GM12878 (cell line): Measurements from ENCODE around the gene TEX2. TPM values are rescaled to one million over a fixed set of nuclear protein-coding genes. Genes with fewer than 3 reads are reported as not detected.

Experiments
- ATAC-seq: fragments of 200-7000 bp; cut with Tn5 transposase; 3 replicates; pipeline ENCODE4 v1.9.1; 2020; ENCODE audit warnings: mild to moderate bottlenecking, moderate library complexity
- BruUV-seq: library from RNA; stranded (reverse); fragments of 400-500 nt; replicated peaks from 2 replicates; lab custom pipeline; 2021; lab: Mats Ljungman, UMichigan
- CTCF ChIA-PET: fragments of 300-600 bp; sonication (Branson Sonifier 250); formaldehyde crosslinking; extraction: SDS; loops from one replicate; lab custom pipeline; 2021; ENCODE audit warnings: inconsistent platforms; lab: Yijun Ruan, JAX
- POLR2A ChIA-PET: fragments of 350-600 bp; formaldehyde crosslinking; extraction: SDS; loops from one replicate; lab custom pipeline; 2021; ENCODE audit warnings: inconsistent platforms; lab: Charles Lee
- RAD21 ChIA-PET: fragments of 300-600 bp; sonication (Branson Sonifier 250); formaldehyde crosslinking; loops from one replicate; lab custom pipeline; 2023; ENCODE audit warnings: antibody characterized with exemption; ENCODE audit not compliant: unreplicated experiment; lab: Charles Lee
- SMC1A ChIA-PET: fragments of 300-600 bp; sonication (Branson Sonifier 250); formaldehyde crosslinking; loops from one replicate; lab custom pipeline; 2023; ENCODE audit not compliant: unreplicated experiment, uncharacterized antibody; lab: Charles Lee
- DNase-seq: peaks from one replicate; pipeline ENCODE4 v3.0.0-alpha.2; 2011; ENCODE audit warnings: low read depth, low spot score
- FAIRE-seq: peaks from 3 replicates; lab custom pipeline; 2011; peaks lifted over from hg19 to GRCh38; lab: Jason Lieb, UNC
- H2AFZ ChIP-seq: 2 replicates; pipeline ENCODE4 v1.6.0; 2011; ENCODE audit warnings: low read depth, low read length, control low read depth; ENCODE audit not compliant: control insufficient read depth
- H3K27ac ChIP-seq: 2 replicates; pipeline ENCODE4 v1.5.1; 2011; ENCODE audit warnings: control low read depth; ENCODE audit not compliant: control insufficient read depth, insufficient read depth
- H3K27me3 ChIP-seq, 2 experiments: replicated peaks in 1 of 2; 2 replicates each; pipeline versions ENCODE4 v1.6.0 to v1.6.1; 2011; ENCODE audit warnings: low read length in 1 of 2; ENCODE audit not compliant: control insufficient read depth in 2 of 2, insufficient read depth in 2 of 2
- H3K36me3 ChIP-seq, 2 experiments: 2 replicates each; pipeline ENCODE4 v1.5.1; 2011; ENCODE audit warnings: low read length in 1 of 2; ENCODE audit not compliant: control insufficient read depth in 2 of 2, insufficient read depth in 2 of 2
- H3K4me1 ChIP-seq: 2 replicates; pipeline ENCODE4 v1.6.1; 2011; ENCODE audit warnings: mild to moderate bottlenecking, low read length, moderate library complexity, mixed read lengths; ENCODE audit not compliant: control insufficient read depth, insufficient read depth
- H3K4me2 ChIP-seq: 2 replicates; pipeline ENCODE4 v1.6.0; 2011; ENCODE audit warnings: control low read depth; ENCODE audit not compliant: control insufficient read depth, insufficient read depth
- H3K4me3 ChIP-seq: fragments of 200-600 bp; sonication (generic); 2 replicates; pipeline ENCODE4 v1.5.1; 2016
- H3K79me2 ChIP-seq: 2 replicates; pipeline ENCODE4 v1.6.0; 2011; ENCODE audit warnings: low read length; ENCODE audit not compliant: control insufficient read depth, insufficient read depth
- H3K9ac ChIP-seq: 2 replicates; pipeline ENCODE4 v1.8.0; 2011; ENCODE audit warnings: low read length, control low read depth, mixed read lengths; ENCODE audit not compliant: control insufficient read depth, insufficient read depth
- H3K9me3 ChIP-seq: replicated peaks from 3 replicates; pipeline ENCODE4 v1.5.1; 2011; ENCODE audit warnings: mild to moderate bottlenecking, low read length; ENCODE audit not compliant: control insufficient read depth, insufficient read depth
- H4K20me1 ChIP-seq: 2 replicates; pipeline ENCODE4 v1.6.0; 2011; ENCODE audit not compliant: control insufficient read depth, insufficient read depth
- E4F1 ChIP-seq: fragments of 450-650 bp; IDR thresholded peaks from 2 replicates; pipeline ENCODE4 v1.6.1; 2018; ENCODE audit warnings: borderline replicate concordance, mild to moderate bottlenecking; ENCODE audit not compliant: partially characterized antibody
- EZH2 ChIP-seq: IDR thresholded peaks from 2 replicates; pipeline ENCODE4 v1.6.1; 2012; ENCODE audit warnings: low read depth, mild to moderate bottlenecking, control low read depth, inconsistent platforms, low read length, borderline replicate concordance; ENCODE audit not compliant: control insufficient read depth
- JUNB ChIP-seq: IDR thresholded peaks from 2 replicates; pipeline ENCODE4 v1.6.1; 2016; ENCODE audit warnings: antibody characterized with exemption, mild to moderate bottlenecking
- KDM1A ChIP-seq: fragments of 200-600 bp; sonication (generic); IDR thresholded peaks from 2 replicates; pipeline ENCODE4 v1.6.1; 2016; ENCODE audit warnings: borderline replicate concordance
- MEF2A ChIP-seq: IDR thresholded peaks from 2 replicates; pipeline ENCODE4 v1.6.1; 2011; ENCODE audit warnings: low read depth, mild to moderate bottlenecking, low read length, moderate library complexity; ENCODE audit not compliant: insufficient read depth
- PAX8 ChIP-seq: fragments of 450-650 bp; IDR thresholded peaks from 2 replicates; pipeline ENCODE4 v1.6.1; 2017; ENCODE audit warnings: mild to moderate bottlenecking, moderate library complexity
- RB1 ChIP-seq: fragments of 450-650 bp; formaldehyde crosslinking; IDR thresholded peaks from 2 replicates; pipeline ENCODE4 v1.6.1; 2017; ENCODE audit warnings: mild to moderate bottlenecking, borderline replicate concordance
- RCOR1 ChIP-seq: conservative IDR thresholded peaks from 2 replicates; pipeline ENCODE4 v1.6.1; 2012; ENCODE audit warnings: low read depth, low read length, improper control_type of control experiment
- RELA ChIP-seq: fragments of 450-650 bp; IDR thresholded peaks from 2 replicates; pipeline ENCODE4 v1.8.0; 2014; ENCODE audit warnings: borderline replicate concordance; ENCODE audit not compliant: partially characterized antibody
- SRF ChIP-seq, 2 experiments: IDR thresholded peaks; 2 replicates each; pipeline ENCODE4 v1.6.1; 2011; ENCODE audit warnings: low read depth in 2 of 2, low read length in 2 of 2, mild to moderate bottlenecking in 1 of 2, moderate library complexity in 1 of 2
- STAT1 ChIP-seq: fragments of 450-650 bp; conservative IDR thresholded peaks from 2 replicates; pipeline ENCODE4 v1.6.1; 2014; ENCODE audit warnings: antibody characterized with exemption, mild to moderate bottlenecking
- SUPT20H ChIP-seq: IDR thresholded peaks from 2 replicates; pipeline ENCODE4 v1.6.1; 2011; ENCODE audit warnings: low read depth, mild to moderate bottlenecking, low read length, moderate library complexity, borderline replicate concordance; ENCODE audit not compliant: control insufficient read depth
- TCF3 ChIP-seq: IDR thresholded peaks from 2 replicates; pipeline ENCODE4 v1.6.1; 2012; ENCODE audit warnings: low read depth, mild to moderate bottlenecking, low read length, borderline replicate concordance; ENCODE audit not compliant: insufficient read depth
- ZNF592 ChIP-seq: fragments of 450-650 bp; IDR thresholded peaks from 2 replicates; pipeline ENCODE4 v1.6.1; 2017; ENCODE audit warnings: mild to moderate bottlenecking, moderate library complexity
- WGBS: methylation state at CpG from one replicate; pipeline ENCODE4 v1.1.6; 2016; ENCODE audit warnings: low lambda C conversion rate; ENCODE audit not compliant: insufficient replicate concordance, insufficient coverage; ENCODE audit errors: missing lambda C conversion rate; 5-methylcytosine and 5-hydroxymethylcytosine counted together
- in situ Hi-C: fragments of 300-500 bp; cut with MboI; formaldehyde crosslinking; loops from 9 replicates; pipeline ENCODE4 v1.14.3; 2018; ENCODE audit warnings: mixed read lengths
- intact Hi-C: fragments of 100-400 bp; cut with micrococcal nuclease; formaldehyde crosslinking; loops from one replicate; pipeline ENCODE4 v1.14.2; 2022; ENCODE audit not compliant: unreplicated experiment
- polyA plus RNA-seq, 11 experiments: library from polyadenylated mRNA; depleted of rRNA in 4 of 11; unstranded in 6 of 11; stranded (reverse) in 5 of 11; fragments of >200 nt; fragmentation: Nextera tagmentation in 4 of 11; fragmentation: Illumina TruSeq in 1 of 11; extraction: Ambion mirVana in 4 of 11; extraction: Trizol in 1 of 11; gene quantifications; 1 replicate in 1 of 11; 2 replicates in 10 of 11; pipeline versions ENCODE4 v1.2.1 to v1.2.3, GENCODE V29; 2011 to 2016; ENCODE audit warnings: inconsistent platforms in 2 of 11, missing spikeins in 2 of 11, low read depth in 1 of 11
- total RNA-seq, 4 experiments: library from RNA; depleted of rRNA in 3 of 4; stranded (reverse); fragments of >200 nt in 3 of 4; fragmentation: Illumina TruSeq in 1 of 4; extraction: Trizol in 1 of 4; gene quantifications; 2 replicates each; pipeline versions ENCODE4 v1.2.1 to v1.2.3, GENCODE V29; 2013 to 2021

TEX2 gene
- total and polyA plus RNA-seq, 10 of the 15 experiments (the other 5 are each of a cell fraction or from before 2014, with no cell fraction given): 3.8 to 19.9 (median 15.8) TPM

GRCh38 chr17:64253470-64253869 lies 9.6 kb downstream of the TEX2 start:
- ChIA-PET SMC1A (interaction anchor here (0.7 to 1.0 kb wide), 2 partner anchors 43 to 105 kb away, joined by 3 to 4 read pairs; no protein-coding TSS in a partner anchor), CTCF (interaction anchor here (0.7 to 2.0 kb wide), 3 partner anchors 8 to 225 kb away, joined by 3 to 6 read pairs (median 4); no protein-coding TSS in a partner anchor), RAD21 (no interaction called here), POLR2A (no interaction called here)
- no peaks in the 10 kb centered on the region for H4K20me1 ChIP-seq
- no peaks in the 10 kb centered on the region; the same call in 1 of the 2 replicates for H3K79me2 ChIP-seq
- H3K9me3 ChIP-seq: no peaks in the 10 kb centered on the region
- no peak for DNase-seq
- no peak for FAIRE-seq
- no peak for ATAC-seq
- no peak overlapping the region for H3K4me3 ChIP-seq
- no peak overlapping the region for H2AFZ ChIP-seq
- H3K27ac ChIP-seq: no peak overlapping the region
- no peaks in the 10 kb centered on the region for H3K36me3 ChIP-seq
- intact Hi-C loops: no loop called here
- TF ChIP-seq EZH2 (no peak), SUPT20H (no peak), RELA (no peak), E4F1 (no peak), ZNF592 (no peak), SRF (IDR thresholded peaks at IDR 0.05; ENCODE audit: low read depth in 2 of 2, low read length in 2 of 2) (no peak), RB1 (no peak), TCF3 (no peak), STAT1 (no peak), JUNB (no peak), PAX8 (no peak), RCOR1 (no peak), MEF2A (no peak), KDM1A (no peak)
- H3K9ac ChIP-seq: no peak overlapping the region
- H3K27me3 ChIP-seq: no peaks in the 10 kb centered on the region
- in situ Hi-C loops: no loop called here
- H3K4me1 ChIP-seq: no peaks in the 10 kb centered on the region
- H3K4me2 ChIP-seq: no peak overlapping the region
- 72% methylated on average over 5 of the region's 5 CpGs for WGBS
- no TSS peak for BruUV-seq
